NCI-H526 (cell line): ENCODE measurements around the gene TPPP2.

Source experiments
- DNase-seq, 2 experiments: peaks; one replicate each; lab custom pipeline; 2025; lab: John Stamatoyannopoulos, UW

Gene TPPP2

GRCh38 chr14:21057803-21058675 is 28.0 kb downstream of the TPPP2 start, which contains the start of gene RNASE8:
Gene RNASE8 (plus strand): TSS chr14:21057822. CDS start chr14:21057893, 71 bp downstream.
- no peak for DNase-seq

- no peak for DNase-seq
These were observed 28.9 kb downstream of the TPPP2 start for GRCh38 chr14:21058903-21059302.

GRCh38 chr14:21059842-21060613 is 30.0 kb downstream of the TPPP2 start:
- DNase-seq, result no peak

- no peak for DNase-seq
These were observed 30.8 kb downstream of the TPPP2 start for GRCh38 chr14:21060614-21061346.

GRCh38 chr14:21061347-21061668 is 31.3 kb downstream of the TPPP2 start:
- DNase-seq, result no peak

- no peak for DNase-seq
These were observed 33.5 kb downstream of the TPPP2 start for GRCh38 chr14:21063479-21063878.

- peak in 1 of 2 experiments; percentile 29 for DNase-seq
These were observed 37.0 kb downstream of the TPPP2 start for GRCh38 chr14:21066882-21067502.

- DNase-seq, result peak; percentile 30 to 81
These were observed 38.7 kb downstream of the TPPP2 start for GRCh38 chr14:21068521-21069387.

- peak in 1 of 2 experiments; percentile 66 for DNase-seq
These were observed 39.5 kb downstream of the TPPP2 start for GRCh38 chr14:21069388-21070082.

- DNase-seq, result peak in 1 of 2 experiments; percentile 66
These were observed 40.1 kb downstream of the TPPP2 start, which contains the start of gene ARHGEF40 for GRCh38 chr14:21070083-21070609. Gene ARHGEF40 (plus strand): TSS chr14:21070304. CDS start chr14:21070397, 93 bp downstream.

- peak in 1 of 2 experiments; percentile 64 for DNase-seq
These were observed 40.7 kb downstream of the TPPP2 start for GRCh38 chr14:21070610-21071224.

GRCh38 chr14:21071225-21072030 is 41.4 kb downstream of the TPPP2 start:
- DNase-seq, result peak; percentile 32 to 86

GRCh38 chr14:21072031-21072473 is 42.0 kb downstream of the TPPP2 start:
- DNase-seq, result no peak

- DNase-seq, result no peak
These were observed 42.8 kb downstream of the TPPP2 start for GRCh38 chr14:21072781-21073339.

- DNase-seq, result no peak
These were observed 43.9 kb downstream of the TPPP2 start for GRCh38 chr14:21073921-21074320.

GRCh38 chr14:21074398-21075272 is 44.6 kb downstream of the TPPP2 start:
- no peak for DNase-seq
